HCT116 (cell line): ENCODE measurements around the gene NSUN4. TPM values are rescaled to one million over a fixed set of nuclear protein-coding genes. Genes with fewer than 3 reads are reported as not detected.
"Not testable (repeated sequence)": the region's sequence is repeated elsewhere in the genome, so short reads cannot be mapped to it uniquely, and the experiment has no call there.

Source experiments
- ATAC-seq: fragments of 200-7000 bp; cut with Tn5 transposase; 2 replicates; pipeline ENCODE4 v1.9.1; 2020; ENCODE audit warnings: mild to moderate bottlenecking, moderate library complexity
- BruUV-seq: library from RNA; stranded (reverse); fragments of 400-500 nt; replicated peaks from 2 replicates; lab custom pipeline; 2021; lab: Mats Ljungman, UMichigan
- CTCF ChIA-PET: fragments of 300-600 bp; sonication (Branson Sonifier 250); formaldehyde crosslinking; loops from one replicate; lab custom pipeline; 2021; ENCODE audit warnings: antibody characterized with exemption; lab: Charles Lee
- POLR2A ChIA-PET: fragments of 300-600, 350-600 bp; sonication (Branson Sonifier 250); formaldehyde crosslinking; loops from one replicate; lab custom pipeline; 2021; ENCODE audit warnings: antibody characterized with exemption; lab: Charles Lee
- RAD21 ChIA-PET, 2 experiments: fragments of 300-600 bp; sonication (Branson Sonifier 250); formaldehyde crosslinking; loops; one replicate each; lab custom pipeline; 2023; ENCODE audit warnings: low total read pairs in 2 of 2; ENCODE audit not compliant: uncharacterized antibody in 2 of 2, unreplicated experiment in 2 of 2, low non-redundant PET in 1 of 2; lab: Charles Lee
- DNase-seq: peaks from one replicate; pipeline ENCODE4 v3.0.0-alpha.2; 2010; ENCODE audit warnings: low read depth, low spot score
- H2AFZ ChIP-seq: fragments of 200-600 bp; shearing (Covaris generic), sonication (generic); 2 replicates; pipeline ENCODE4 v1.6.1; 2017; ENCODE audit warnings: low read depth, mixed run types, mixed read lengths, antibody characterized with exemption, low read length; ENCODE audit not compliant: poor library complexity, severe bottlenecking
- H3K27ac ChIP-seq: 2 replicates; pipeline ENCODE4 v1.5.1; 2012; ENCODE audit warnings: low read depth, low read length
- H3K27me3 ChIP-seq: fragments of 200-600 bp; sonication (generic); 2 replicates; pipeline ENCODE4 v1.6.1; 2016; ENCODE audit warnings: mixed run types, low read length, mixed read lengths; ENCODE audit not compliant: insufficient read depth
- H3K36me3 ChIP-seq, 2 experiments: fragments of 200-500 bp in 1 of 2; fragments of 200-600 bp in 1 of 2; sonication (Bioruptor generic) in 1 of 2; sonication (generic) in 1 of 2; 2 replicates each; pipeline versions ENCODE4 v1.5.1 to v1.6.1; 2014 to 2016; ENCODE audit warnings: low read length in 2 of 2, inconsistent platforms in 1 of 2, mixed read lengths in 1 of 2, mixed run types in 1 of 2; ENCODE audit not compliant: insufficient read depth in 2 of 2, control insufficient read depth in 1 of 2
- H3K4me1 ChIP-seq, 2 experiments: fragments of 200-600 bp in 1 of 2; sonication (generic) in 1 of 2; 2 replicates each; pipeline versions ENCODE4 v1.5.1 to v1.6.1; 2012 to 2017; ENCODE audit warnings: low read length in 2 of 2, inconsistent platforms in 1 of 2, mild to moderate bottlenecking in 1 of 2, mixed read lengths in 1 of 2, mixed run types in 1 of 2, moderate library complexity in 1 of 2; ENCODE audit not compliant: insufficient read depth in 2 of 2, control insufficient read depth in 1 of 2
- H3K4me2 ChIP-seq: fragments of 200-600 bp; sonication (generic); 2 replicates; pipeline ENCODE4 v1.6.1; 2017; ENCODE audit warnings: mixed run types, low read length, mixed read lengths
- H3K4me3 ChIP-seq, 2 experiments: fragments of 200-600 bp in 1 of 2; sonication (generic) in 1 of 2; replicated peaks in 1 of 2; 2 replicates each; pipeline ENCODE4 v1.5.1; 2011 to 2016; ENCODE audit warnings: low read length in 2 of 2, control low read depth in 1 of 2, low read depth in 1 of 2, mild to moderate bottlenecking in 1 of 2, mixed read lengths in 1 of 2, mixed run types in 1 of 2
- H3K79me2 ChIP-seq: fragments of 200-600 bp; sonication (generic); 2 replicates; pipeline ENCODE4 v1.6.1; 2017; ENCODE audit warnings: mild to moderate bottlenecking, mixed run types, low read length, moderate library complexity, mixed read lengths; ENCODE audit not compliant: insufficient read depth
- H3K9ac ChIP-seq: fragments of 200-600 bp; sonication (generic); 2 replicates; pipeline ENCODE4 v1.6.1; 2016; ENCODE audit warnings: low read length, mixed read lengths
- H3K9me2 ChIP-seq: fragments of 200-600 bp; sonication (generic), shearing (Covaris generic); 2 replicates; pipeline ENCODE4 v1.6.1; 2017; ENCODE audit warnings: mixed run types, mild to moderate bottlenecking, moderate library complexity; ENCODE audit not compliant: insufficient read depth
- H3K9me3 ChIP-seq, 2 experiments: fragments of 200-500 bp in 1 of 2; fragments of 200-600 bp in 1 of 2; sonication (Bioruptor generic) in 1 of 2; sonication (generic) in 1 of 2; 2 replicates each; pipeline ENCODE4 v1.6.1; 2014 to 2017; ENCODE audit warnings: low read length in 2 of 2, mixed read lengths in 2 of 2, inconsistent platforms in 1 of 2, low read depth in 1 of 2, mild to moderate bottlenecking in 1 of 2, mixed run types in 1 of 2, moderate library complexity in 1 of 2; ENCODE audit not compliant: control insufficient read depth in 1 of 2, insufficient read depth in 1 of 2
- H4K20me1 ChIP-seq: fragments of 200-600 bp; sonication (generic), shearing (Covaris generic); 2 replicates; pipeline ENCODE4 v1.6.1; 2017; ENCODE audit warnings: mixed run types, mild to moderate bottlenecking, moderate library complexity; ENCODE audit not compliant: insufficient read depth
- CBX3 ChIP-seq: IDR thresholded peaks from 2 replicates; pipeline ENCODE4 v1.6.1; 2012; ENCODE audit warnings: low read depth
- CEBPB ChIP-seq: IDR thresholded peaks from 2 replicates; pipeline ENCODE4 v1.6.1; 2012; ENCODE audit warnings: low read depth
- ELF1 ChIP-seq: IDR thresholded peaks from 2 replicates; pipeline ENCODE4 v1.6.1; 2012; ENCODE audit warnings: low read depth, borderline replicate concordance
- FOSL1 ChIP-seq: IDR thresholded peaks from 2 replicates; pipeline ENCODE4 v1.6.1; 2012; ENCODE audit warnings: low read depth
- JUND ChIP-seq: IDR thresholded peaks from 2 replicates; pipeline ENCODE4 v1.6.1; 2012
- intact Hi-C: fragments of 100-400 bp; cut with micrococcal nuclease; formaldehyde crosslinking; loops from 2 replicates; pipeline ENCODE4 v1.10.0; 2022
- total RNA-seq: library from RNA; stranded (reverse); gene quantifications from one replicate; pipeline ENCODE4 v1.2.1, GENCODE V29; 2021; ENCODE audit not compliant: unreplicated experiment
- TF ChIP-seq, protein P1 (sequence below): IDR thresholded peaks from 2 replicates; pipeline ENCODE4 v1.6.1; 2012

The NSUN4 gene
- total RNA-seq, 1 experiment from 2014 or later, result 27.8 TPM

DNA sequence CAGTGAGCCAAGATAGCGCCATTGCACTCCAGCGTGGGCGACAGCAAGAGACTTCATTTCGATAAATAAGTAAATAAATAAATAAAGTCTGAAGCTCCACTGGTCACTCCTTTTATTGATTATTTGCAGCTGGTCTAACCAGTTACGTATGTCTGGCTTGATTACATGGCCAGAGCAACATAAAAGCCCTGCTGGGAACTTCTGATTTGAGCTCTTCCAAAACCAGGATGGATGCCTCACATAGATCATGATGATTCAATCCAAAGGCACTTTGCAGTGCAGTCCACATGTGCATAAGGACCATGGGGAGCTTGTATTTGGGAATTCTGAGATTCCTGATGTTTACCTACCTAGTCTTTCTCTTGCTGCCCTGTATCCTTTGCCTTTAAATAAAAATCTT is 24.0 kb downstream of the NSUN4 start:
- no peak for TF ChIP-seq CEBPB
- TF ChIP-seq FOSL1, result no peak
- TF ChIP-seq JUND, result no peak
- no peak for TF ChIP-seq CBX3
- TF ChIP-seq, protein P1, sequence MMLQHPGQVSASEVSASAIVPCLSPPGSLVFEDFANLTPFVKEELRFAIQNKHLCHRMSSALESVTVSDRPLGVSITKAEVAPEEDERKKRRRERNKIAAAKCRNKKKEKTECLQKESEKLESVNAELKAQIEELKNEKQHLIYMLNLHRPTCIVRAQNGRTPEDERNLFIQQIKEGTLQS, result no peak
- no peak for TF ChIP-seq ELF1
- ATAC-seq, result no peak
- Histone ChIP-seq H3K9me2 (no peaks in the 10 kb centered on the region), H3K4me3 (no peak overlapping the region), H2AFZ (no peak overlapping the region), H3K27ac (no peak overlapping the region), H3K9ac (no peak overlapping the region), H3K9me3 (no peaks in the 10 kb centered on the region), H4K20me1 (no peaks in the 10 kb centered on the region), H3K4me1 (no peaks in the 10 kb centered on the region), H3K4me2 (no peak overlapping the region), H3K36me3 (peaks cover 28 to 42% of the 10 kb centered on the region in 2 experiments), H3K27me3 (no peaks in the 10 kb centered on the region), H3K79me2 (no peaks in the 10 kb centered on the region)
- ChIA-PET POLR2A (no interaction called here), CTCF (no interaction called here), RAD21 (interaction anchor here in 1 of 2 experiments (0.5 kb wide), 1 partner anchor 16 kb away, joined by 3 read pairs; no protein-coding TSS in a partner anchor)
- DNase-seq, result no peak
- BruUV-seq, result no TSS peak
- intact Hi-C loops, result no loop called here

DNA sequence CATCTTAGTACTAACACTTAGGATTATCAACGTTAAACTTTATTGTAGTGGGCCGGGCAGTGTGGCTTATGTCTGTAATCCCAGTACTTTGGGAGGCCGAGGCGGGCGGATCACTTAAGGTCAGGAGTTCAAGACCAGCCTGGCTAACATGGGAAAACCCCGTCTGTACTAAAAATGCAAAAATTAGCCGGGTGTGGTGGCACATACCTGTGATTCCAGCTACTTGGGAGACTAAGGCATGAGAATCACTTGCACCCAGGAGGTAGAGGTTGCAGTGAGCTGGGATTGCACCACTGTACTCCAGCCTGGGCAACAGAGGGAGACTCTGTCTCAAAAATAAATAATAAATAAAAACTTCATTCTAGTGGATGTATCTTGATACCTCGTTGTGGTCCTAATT is 25.2 kb downstream of the NSUN4 start:
- H3K27ac ChIP-seq, H3K27me3 ChIP-seq, H3K79me2 ChIP-seq, CTCF ChIA-PET, H3K4me2 ChIP-seq, RAD21 ChIA-PET, H3K4me3 ChIP-seq, H2AFZ ChIP-seq, BruUV-seq, H4K20me1 ChIP-seq, DNase-seq, H3K9me2 ChIP-seq, H3K9me3 ChIP-seq, H3K4me1 ChIP-seq, ATAC-seq, intact Hi-C loops, H3K9ac ChIP-seq: not testable (repeated sequence)
- H3K36me3 ChIP-seq, result peaks cover 26 to 37% of the 10 kb centered on the region in 2 experiments
- POLR2A ChIA-PET, result interaction anchor here (0.7 kb wide), 1 partner anchor 662 kb away, joined by 3 read pairs; no protein-coding TSS in a partner anchor
